Panc1 (cell line): ENCODE data around the gene HPGDS. TPM values are rescaled to one million over a fixed set of nuclear protein-coding genes. Genes with fewer than 3 reads are reported as not detected.
"Not testable (repeated sequence)": the region's sequence is repeated elsewhere in the genome, so short reads cannot be mapped to it uniquely, and the experiment has no call there.

Experiments
- ATAC-seq: fragments of 200-7000 bp; cut with Tn5 transposase; 2 replicates; pipeline ENCODE4 v1.9.1; 2020; ENCODE audit warnings: mild to moderate bottlenecking, moderate library complexity
- BruUV-seq: library from RNA; stranded (reverse); fragments of 400-500 nt; replicated peaks from 2 replicates; lab custom pipeline; 2021; lab: Mats Ljungman, UMichigan
- CTCF ChIA-PET: fragments of 300-600 bp; sonication (Branson Sonifier 250); formaldehyde crosslinking; loops from one replicate; lab custom pipeline; 2022; ENCODE audit warnings: antibody characterized with exemption; lab: Charles Lee
- POLR2A ChIA-PET: fragments of 300-600 bp; sonication (Branson Sonifier 250); formaldehyde crosslinking; loops from one replicate; lab custom pipeline; 2022; ENCODE audit warnings: antibody characterized with exemption; lab: Charles Lee
- DNase-seq: peaks from one replicate; pipeline ENCODE4 v3.0.0-alpha.2; 2010; ENCODE audit warnings: low read depth, low spot score
- H3K27ac ChIP-seq: 2 replicates; pipeline ENCODE4 v1.5.1; 2011; ENCODE audit warnings: mild to moderate bottlenecking, low read length, inconsistent platforms
- H3K27me3 ChIP-seq: fragments of 200-500 bp; sonication (Bioruptor generic); 2 replicates; pipeline ENCODE4 v1.6.0; 2014; ENCODE audit warnings: low read length, inconsistent platforms; ENCODE audit not compliant: control insufficient read depth, insufficient read depth
- H3K36me3 ChIP-seq: fragments of 200-500 bp; sonication (Bioruptor generic); 2 replicates; pipeline ENCODE4 v1.5.1; 2014; ENCODE audit warnings: inconsistent platforms, mild to moderate bottlenecking, low read length, moderate library complexity; ENCODE audit not compliant: control insufficient read depth, insufficient read depth
- H3K4me1 ChIP-seq: 2 replicates; pipeline ENCODE4 v1.5.1; 2011; ENCODE audit warnings: inconsistent platforms, mild to moderate bottlenecking, low read length, moderate library complexity; ENCODE audit not compliant: control insufficient read depth, insufficient read depth
- H3K4me3 ChIP-seq, 2 experiments: 2 replicates each; pipeline ENCODE4 v1.5.1; 2011 to 2012; ENCODE audit warnings: low read depth in 2 of 2, low read length in 2 of 2, mild to moderate bottlenecking in 2 of 2, inconsistent platforms in 1 of 2, moderate library complexity in 1 of 2
- H3K9me3 ChIP-seq: fragments of 200-500 bp; sonication (Bioruptor generic); 2 replicates; pipeline ENCODE4 v1.5.1; 2014; ENCODE audit warnings: low read depth, mild to moderate bottlenecking, inconsistent platforms, low read length, moderate library complexity; ENCODE audit not compliant: control insufficient read depth, insufficient read depth
- CTCF ChIP-seq: fragments of 450-650 bp; IDR thresholded peaks from 2 replicates; pipeline ENCODE4 v1.5.1; 2017; ENCODE audit warnings: mild to moderate bottlenecking
- POLR2AphosphoS5 ChIP-seq: IDR thresholded peaks from 2 replicates; pipeline ENCODE4 v1.6.1; 2012; ENCODE audit warnings: mild to moderate bottlenecking, low read depth, low read length, moderate library complexity
- REST ChIP-seq, 2 experiments: IDR thresholded peaks; 2 replicates each; pipeline ENCODE4 v1.6.1; 2011 to 2012; ENCODE audit warnings: low read depth in 2 of 2, control low read depth in 1 of 2, low read length in 1 of 2, mild to moderate bottlenecking in 1 of 2, moderate library complexity in 1 of 2; ENCODE audit not compliant: insufficient read depth in 1 of 2
- SIN3A ChIP-seq: IDR thresholded peaks from 2 replicates; pipeline ENCODE4 v1.6.1; 2012; ENCODE audit warnings: low read depth, mild to moderate bottlenecking, low read length, moderate library complexity, borderline replicate concordance; ENCODE audit not compliant: insufficient read depth
- TCF7L2 ChIP-seq: IDR thresholded peaks from 2 replicates; pipeline ENCODE4 v1.6.1; 2011; ENCODE audit warnings: mild to moderate bottlenecking, low read depth, low read length, inconsistent platforms
- in situ Hi-C: cut with HindIII; loops from 2 replicates; pipeline ENCODE4 v1.10.0; 2016; ENCODE audit warnings: low sequenced_read_pairs, low pct_unique_long_range_greater_than_20kb
- intact Hi-C: fragments of 100-400 bp; cut with micrococcal nuclease; formaldehyde crosslinking; loops from one replicate; pipeline ENCODE4 v1.10.0; 2022; ENCODE audit not compliant: unreplicated experiment
- total RNA-seq: library from RNA; stranded (reverse); gene quantifications from one replicate; pipeline ENCODE4 v1.2.1, GENCODE V29; 2021; ENCODE audit not compliant: unreplicated experiment

HPGDS gene
- total RNA-seq, 1 experiment from 2014 or later, result not detected

DNA sequence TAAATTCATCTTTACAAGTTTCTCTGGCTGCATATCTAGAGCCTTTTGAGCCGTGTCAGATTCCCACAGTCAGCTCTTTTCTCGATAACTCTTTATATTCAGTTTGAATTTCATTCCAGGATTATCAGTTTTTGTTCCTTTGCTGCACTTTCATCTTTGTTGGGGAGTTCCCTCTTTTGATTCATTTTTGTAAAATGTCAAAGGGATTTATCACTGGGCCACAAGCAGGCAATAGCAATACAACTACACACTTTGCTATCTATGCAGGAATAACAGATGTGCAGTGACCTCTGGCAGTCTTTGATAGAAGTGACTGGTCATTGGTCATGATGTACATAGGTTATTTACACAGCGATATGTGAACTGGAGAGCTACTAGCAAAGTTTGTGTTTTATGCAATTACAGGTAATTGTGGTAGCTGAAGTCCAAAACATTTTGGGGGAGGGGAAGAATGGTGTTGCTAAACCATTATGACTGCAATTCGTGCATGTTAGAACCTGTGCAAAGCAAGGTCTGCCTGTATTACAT is 43.8 kb downstream of the HPGDS start:
- CTCF ChIA-PET, result no interaction called here
- DNase-seq, result no peak

DNA sequence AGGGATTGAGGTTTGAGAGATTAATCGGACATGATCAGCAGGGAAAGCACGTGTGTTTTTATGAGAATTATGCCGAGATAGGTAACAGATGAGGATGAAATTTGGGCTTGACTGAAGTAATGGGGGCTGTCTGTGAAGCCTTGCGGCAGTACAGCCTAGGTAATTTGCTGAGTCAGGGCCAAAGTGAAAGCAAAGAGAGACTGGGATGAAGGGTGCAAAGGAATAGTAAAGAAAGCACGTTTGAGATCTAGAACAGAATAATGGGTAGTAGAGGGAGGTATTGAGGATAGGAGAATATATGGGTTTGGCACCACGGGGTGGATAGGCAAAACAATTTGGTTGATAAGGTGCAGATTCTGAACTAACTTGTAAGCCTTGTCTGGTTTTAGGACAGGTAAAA is 47.2 kb downstream of the HPGDS start:
- ATAC-seq, DNase-seq, POLR2A ChIA-PET, in situ Hi-C loops, H3K4me3 ChIP-seq, H3K9me3 ChIP-seq, CTCF ChIA-PET, intact Hi-C loops, H3K4me1 ChIP-seq, H3K36me3 ChIP-seq, H3K27me3 ChIP-seq, H3K27ac ChIP-seq, BruUV-seq: not testable (repeated sequence)

More for the DNA sequence above, 43.8 kb downstream of the HPGDS start:
- POLR2A ChIA-PET, result no interaction called here
- H3K36me3 ChIP-seq, result no peaks in the 10 kb centered on the region
- ATAC-seq, result no peak
- no TSS peak for BruUV-seq
- H3K27ac ChIP-seq, result no peak overlapping the region
- intact Hi-C loops (no loop called here), in situ Hi-C loops (no loop called here)
- no peak overlapping the region for H3K4me3 ChIP-seq
- H3K4me1 ChIP-seq, result no peaks in the 10 kb centered on the region
- no peaks in the 10 kb centered on the region for H3K9me3 ChIP-seq
- TF ChIP-seq POLR2AphosphoS5, result no peak
- TF ChIP-seq SIN3A, result no peak
- no peak for TF ChIP-seq REST (IDR thresholded peaks at IDR 0.05; ENCODE audit: insufficient read depth in 1 of 2, low read depth in 2 of 2, low read length in 1 of 2)
- no peak for TF ChIP-seq CTCF
- TF ChIP-seq TCF7L2, result no peak
- H3K27me3 ChIP-seq, result no peaks in the 10 kb centered on the region

DNA sequence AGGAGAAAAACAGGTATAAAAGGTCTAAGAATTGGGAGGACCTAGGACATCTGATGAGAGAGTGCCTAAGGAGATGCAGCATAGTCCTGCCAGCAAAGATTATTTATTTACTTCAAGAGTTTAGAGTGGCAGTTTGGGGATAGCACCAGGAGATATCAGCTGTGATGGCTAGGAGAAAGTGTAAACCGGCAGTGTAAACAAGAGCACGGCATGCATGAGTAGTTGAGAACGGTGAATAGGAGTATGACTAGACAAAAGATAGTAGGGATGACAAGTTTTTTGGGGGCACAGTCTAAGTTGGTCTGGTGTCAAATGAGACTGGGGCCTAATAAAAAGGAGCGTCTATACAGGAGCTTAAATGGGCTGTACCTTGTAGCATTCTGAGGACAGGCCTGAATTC is 48.7 kb downstream of the HPGDS start:
- in situ Hi-C loops, BruUV-seq, H3K4me1 ChIP-seq, CTCF ChIA-PET, POLR2A ChIA-PET, H3K9me3 ChIP-seq, H3K36me3 ChIP-seq, ATAC-seq, H3K27ac ChIP-seq, DNase-seq, H3K27me3 ChIP-seq, H3K4me3 ChIP-seq, intact Hi-C loops: not testable (repeated sequence)
